NCI-H1092 treated with DMSO at 0.1 percent for 48 hours (cell line): ENCODE results near the gene PLEKHG3.

Experiments
- DNase-seq: peaks from one replicate; lab custom pipeline; 2025; lab: John Stamatoyannopoulos, UW

Gene PLEKHG3

GRCh38 chr14:64763801-64764621, 59.8 kb downstream of the PLEKHG3 start:
- peak; percentile 19 for DNase-seq

- peak; percentile 83 for DNase-seq
Measured at GRCh38 chr14:64764641-64765520, 60.7 kb downstream of the PLEKHG3 start.

GRCh38 chr14:64765740-64766302, 61.6 kb downstream of the PLEKHG3 start:
- no peak for DNase-seq

GRCh38 chr14:64766430-64767151, 62.4 kb downstream of the PLEKHG3 start:
- DNase-seq, result no peak

- DNase-seq, result no peak
Measured at GRCh38 chr14:64767215-64767964, 63.2 kb downstream of the PLEKHG3 start.

- no peak for DNase-seq
Measured at GRCh38 chr14:64768401-64769095, 64.3 kb downstream of the PLEKHG3 start.

GRCh38 chr14:64769096-64770020, 65.1 kb downstream of the PLEKHG3 start:
- no peak for DNase-seq

- DNase-seq, result no peak
Measured at GRCh38 chr14:64770751-64771150, 66.5 kb downstream of the PLEKHG3 start.

GRCh38 chr14:64771161-64771560, 66.9 kb downstream of the PLEKHG3 start:
- no peak for DNase-seq

- DNase-seq, result no peak
Measured at GRCh38 chr14:64772397-64772950, 68.2 kb downstream of the PLEKHG3 start.

- DNase-seq, result no peak
Measured at GRCh38 chr14:64773046-64773445, 68.8 kb downstream of the PLEKHG3 start.

- no peak for DNase-seq
Measured at GRCh38 chr14:64773577-64773976, 69.4 kb downstream of the PLEKHG3 start.

- no peak for DNase-seq
Measured at GRCh38 chr14:64774272-64774671, 70.0 kb downstream of the PLEKHG3 start.

GRCh38 chr14:64775081-64775777, 71.0 kb downstream of the PLEKHG3 start:
- no peak for DNase-seq

- no peak for DNase-seq
Measured at GRCh38 chr14:64777461-64777860, 73.2 kb downstream of the PLEKHG3 start.

- no peak for DNase-seq
Measured at GRCh38 chr14:64778104-64778754, 74.0 kb downstream of the PLEKHG3 start.

GRCh38 chr14:64779472-64779871, 75.2 kb downstream of the PLEKHG3 start:
- no peak for DNase-seq

GRCh38 chr14:64782196-64782595, 78.0 kb downstream of the PLEKHG3 start:
- no peak for DNase-seq
